HepG2 (cell line): ENCODE measurements around the gene SPACDR. TPM values are rescaled to one million over a fixed set of nuclear protein-coding genes. Genes with fewer than 3 reads are reported as not detected.

Source experiments
- CEBPB ChIP-seq: IDR thresholded peaks from 2 replicates; pipeline ENCODE4 v1.6.1; 2011; ENCODE audit warnings: low read depth, low read length, improper control_type of control experiment, borderline replicate concordance
- MEF2D ChIP-seq: sonication (generic); formaldehyde crosslinking; IDR thresholded peaks from 2 replicates; pipeline ENCODE4 v1.5.1; 2020; ENCODE audit warnings: mild to moderate bottlenecking, missing genetic modification reagents
- SP2 ChIP-seq: sonication (generic); formaldehyde crosslinking; IDR thresholded peaks from 2 replicates; pipeline ENCODE4 v1.5.1; 2020; ENCODE audit warnings: mild to moderate bottlenecking, missing genetic modification reagents
- SP4 ChIP-seq: sonication (generic); formaldehyde crosslinking; IDR thresholded peaks from 2 replicates; pipeline ENCODE4 v1.8.1; 2023; ENCODE audit warnings: mild to moderate bottlenecking, missing genetic modification reagents
- TBX2 ChIP-seq: sonication (generic); formaldehyde crosslinking; IDR thresholded peaks from 2 replicates; pipeline ENCODE4 v1.5.0; 2020; ENCODE audit warnings: missing genetic modification reagents, mild to moderate bottlenecking, borderline replicate concordance
- ZNF773 ChIP-seq: sonication (generic); formaldehyde crosslinking; IDR thresholded peaks from 2 replicates; pipeline ENCODE4 v1.4.0; 2020; ENCODE audit warnings: missing genetic modification reagents, borderline replicate concordance
- polyA plus RNA-seq, 8 experiments: library from polyadenylated mRNA; depleted of rRNA in 3 of 8; stranded (reverse) in 7 of 8; unstranded in 1 of 8; fragments of >200 nt; fragmentation: Illumina TruSeq in 4 of 8; extraction: Trizol in 4 of 8; gene quantifications; 2 replicates each; pipeline versions ENCODE4 v1.2.1 to v1.2.3, GENCODE V29; 2011 to 2016; ENCODE audit warnings: low read depth in 4 of 8, missing spikeins in 1 of 8, mixed read lengths in 1 of 8; ENCODE audit not compliant: insufficient read depth in 1 of 8
- total RNA-seq, 5 experiments: library from RNA; depleted of rRNA; stranded (reverse); fragments of >200 nt; fragmentation: Illumina TruSeq; extraction: Trizol; gene quantifications; 2 replicates each; pipeline ENCODE4 v1.2.3, GENCODE V29; 2016; ENCODE audit warnings: low read depth in 1 of 5
- TF ChIP-seq, protein P1 (sequence below): sonication (generic); formaldehyde crosslinking; IDR thresholded peaks from 2 replicates; pipeline ENCODE4 v1.4.0; 2020; ENCODE audit warnings: missing genetic modification reagents
- TF ChIP-seq, protein P2 (sequence below): sonication (generic); formaldehyde crosslinking; IDR thresholded peaks from 2 replicates; pipeline ENCODE4 v1.5.0; 2020; ENCODE audit warnings: missing genetic modification reagents
- TF ChIP-seq, protein P3 (sequence below): sonication (generic); formaldehyde crosslinking; IDR thresholded peaks from 2 replicates; pipeline ENCODE4 v1.4.0; 2020; ENCODE audit warnings: mild to moderate bottlenecking, missing genetic modification reagents
- TF ChIP-seq, protein P4 (sequence below): sonication (generic); formaldehyde crosslinking; IDR thresholded peaks from 2 replicates; pipeline ENCODE4 v1.4.0; 2020; ENCODE audit warnings: missing genetic modification reagents, borderline replicate concordance
- TF ChIP-seq, protein P5 (sequence below): sonication (generic); formaldehyde crosslinking; IDR thresholded peaks from 2 replicates; pipeline ENCODE4 v1.5.1; 2020; ENCODE audit warnings: missing genetic modification reagents, mild to moderate bottlenecking, borderline replicate concordance
- TF ChIP-seq, protein P6 (sequence below): sonication (generic); formaldehyde crosslinking; IDR thresholded peaks from 2 replicates; pipeline ENCODE4 v1.5.0; 2020; ENCODE audit warnings: mild to moderate bottlenecking, missing genetic modification reagents

SPACDR gene
- total and polyA plus RNA-seq, 2 of the 13 experiments (the other 11 are each of a cell fraction or from before 2014, with no cell fraction given), result 0.41 TPM; not detected in 1

DNA sequence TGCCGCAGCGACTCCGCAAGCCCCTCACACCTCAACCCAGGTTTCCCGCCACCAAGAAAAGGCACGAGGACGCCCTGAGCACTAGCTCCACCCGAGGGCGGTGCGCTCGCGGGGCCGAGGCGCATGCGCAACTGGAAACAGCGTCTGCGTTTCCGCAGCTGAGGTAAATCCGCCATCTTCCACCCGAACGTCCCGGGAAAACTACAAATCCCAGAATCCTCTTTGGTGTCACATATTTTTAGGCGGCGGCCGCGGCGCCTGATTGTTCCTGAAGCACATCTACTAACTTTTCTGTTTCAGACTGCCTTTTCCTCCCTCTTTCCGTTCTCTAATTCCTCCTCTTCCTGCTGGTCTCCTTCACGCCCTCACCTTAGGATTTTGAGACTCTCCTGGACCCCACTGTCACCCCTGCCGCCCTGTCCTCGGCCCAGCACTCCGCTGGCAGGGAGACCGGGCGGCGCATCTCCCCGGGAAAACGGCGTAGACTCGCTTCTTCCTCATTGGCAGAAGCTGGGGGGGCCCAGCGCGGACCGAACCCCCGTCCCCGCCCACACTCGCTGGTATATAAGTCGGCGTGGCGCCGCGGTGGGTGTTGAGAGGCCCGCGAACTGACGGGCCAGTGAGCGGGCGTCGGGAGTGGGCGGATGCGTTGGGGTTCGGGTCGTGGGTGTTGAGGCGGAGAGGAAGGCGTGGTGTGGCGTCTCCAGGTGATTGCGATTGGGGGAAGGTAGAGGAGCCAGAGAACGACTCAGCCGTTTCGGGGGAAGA, 35.7 kb downstream of the SPACDR start, which contains the start of gene ZCWPW1 (continued):
- TF ChIP-seq TBX2 (CRISPR knock-in tag) (0 out of 2 replicates have a peak, but pooled peaks have one; percentile 45), CEBPB (no peak), SP4 (CRISPR knock-in tag) (peak; percentile 61), SP2 (peak; percentile 36; the same call in 1 of the 2 replicates), MEF2D (no peak; the same call in none of the 2 replicates), ZNF773 (peak; percentile 65; the same call in 1 of the 2 replicates)
- TF ChIP-seq, protein P1, sequence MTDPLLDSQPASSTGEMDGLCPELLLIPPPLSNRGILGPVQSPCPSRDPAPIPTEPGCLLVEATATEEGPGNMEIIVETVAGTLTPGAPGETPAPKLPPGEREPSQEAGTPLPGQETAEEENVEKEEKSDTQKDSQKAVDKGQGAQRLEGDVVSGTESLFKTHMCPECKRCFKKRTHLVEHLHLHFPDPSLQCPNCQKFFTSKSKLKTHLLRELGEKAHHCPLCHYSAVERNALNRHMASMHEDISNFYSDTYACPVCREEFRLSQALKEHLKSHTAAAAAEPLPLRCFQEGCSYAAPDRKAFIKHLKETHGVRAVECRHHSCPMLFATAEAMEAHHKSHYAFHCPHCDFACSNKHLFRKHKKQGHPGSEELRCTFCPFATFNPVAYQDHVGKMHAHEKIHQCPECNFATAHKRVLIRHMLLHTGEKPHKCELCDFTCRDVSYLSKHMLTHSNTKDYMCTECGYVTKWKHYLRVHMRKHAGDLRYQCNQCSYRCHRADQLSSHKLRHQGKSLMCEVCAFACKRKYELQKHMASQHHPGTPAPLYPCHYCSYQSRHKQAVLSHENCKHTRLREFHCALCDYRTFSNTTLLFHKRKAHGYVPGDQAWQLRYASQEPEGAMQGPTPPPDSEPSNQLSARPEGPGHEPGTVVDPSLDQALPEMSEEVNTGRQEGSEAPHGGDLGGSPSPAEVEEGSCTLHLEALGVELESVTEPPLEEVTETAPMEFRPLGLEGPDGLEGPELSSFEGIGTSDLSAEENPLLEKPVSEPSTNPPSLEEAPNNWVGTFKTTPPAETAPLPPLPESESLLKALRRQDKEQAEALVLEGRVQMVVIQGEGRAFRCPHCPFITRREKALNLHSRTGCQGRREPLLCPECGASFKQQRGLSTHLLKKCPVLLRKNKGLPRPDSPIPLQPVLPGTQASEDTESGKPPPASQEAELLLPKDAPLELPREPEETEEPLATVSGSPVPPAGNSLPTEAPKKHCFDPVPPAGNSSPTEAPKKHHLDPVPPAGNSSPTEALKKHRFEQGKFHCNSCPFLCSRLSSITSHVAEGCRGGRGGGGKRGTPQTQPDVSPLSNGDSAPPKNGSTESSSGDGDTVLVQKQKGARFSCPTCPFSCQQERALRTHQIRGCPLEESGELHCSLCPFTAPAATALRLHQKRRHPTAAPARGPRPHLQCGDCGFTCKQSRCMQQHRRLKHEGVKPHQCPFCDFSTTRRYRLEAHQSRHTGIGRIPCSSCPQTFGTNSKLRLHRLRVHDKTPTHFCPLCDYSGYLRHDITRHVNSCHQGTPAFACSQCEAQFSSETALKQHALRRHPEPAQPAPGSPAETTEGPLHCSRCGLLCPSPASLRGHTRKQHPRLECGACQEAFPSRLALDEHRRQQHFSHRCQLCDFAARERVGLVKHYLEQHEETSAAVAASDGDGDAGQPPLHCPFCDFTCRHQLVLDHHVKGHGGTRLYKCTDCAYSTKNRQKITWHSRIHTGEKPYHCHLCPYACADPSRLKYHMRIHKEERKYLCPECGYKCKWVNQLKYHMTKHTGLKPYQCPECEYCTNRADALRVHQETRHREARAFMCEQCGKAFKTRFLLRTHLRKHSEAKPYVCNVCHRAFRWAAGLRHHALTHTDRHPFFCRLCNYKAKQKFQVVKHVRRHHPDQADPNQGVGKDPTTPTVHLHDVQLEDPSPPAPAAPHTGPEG (CRISPR knock-in tag), result 0 out of 2 replicates have a peak, but pooled peaks have one; percentile 20
- TF ChIP-seq, protein P2, sequence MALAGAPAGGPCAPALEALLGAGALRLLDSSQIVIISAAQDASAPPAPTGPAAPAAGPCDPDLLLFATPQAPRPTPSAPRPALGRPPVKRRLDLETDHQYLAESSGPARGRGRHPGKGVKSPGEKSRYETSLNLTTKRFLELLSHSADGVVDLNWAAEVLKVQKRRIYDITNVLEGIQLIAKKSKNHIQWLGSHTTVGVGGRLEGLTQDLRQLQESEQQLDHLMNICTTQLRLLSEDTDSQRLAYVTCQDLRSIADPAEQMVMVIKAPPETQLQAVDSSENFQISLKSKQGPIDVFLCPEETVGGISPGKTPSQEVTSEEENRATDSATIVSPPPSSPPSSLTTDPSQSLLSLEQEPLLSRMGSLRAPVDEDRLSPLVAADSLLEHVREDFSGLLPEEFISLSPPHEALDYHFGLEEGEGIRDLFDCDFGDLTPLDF (CRISPR knock-in tag), result no peak
- TF ChIP-seq, protein P3, sequence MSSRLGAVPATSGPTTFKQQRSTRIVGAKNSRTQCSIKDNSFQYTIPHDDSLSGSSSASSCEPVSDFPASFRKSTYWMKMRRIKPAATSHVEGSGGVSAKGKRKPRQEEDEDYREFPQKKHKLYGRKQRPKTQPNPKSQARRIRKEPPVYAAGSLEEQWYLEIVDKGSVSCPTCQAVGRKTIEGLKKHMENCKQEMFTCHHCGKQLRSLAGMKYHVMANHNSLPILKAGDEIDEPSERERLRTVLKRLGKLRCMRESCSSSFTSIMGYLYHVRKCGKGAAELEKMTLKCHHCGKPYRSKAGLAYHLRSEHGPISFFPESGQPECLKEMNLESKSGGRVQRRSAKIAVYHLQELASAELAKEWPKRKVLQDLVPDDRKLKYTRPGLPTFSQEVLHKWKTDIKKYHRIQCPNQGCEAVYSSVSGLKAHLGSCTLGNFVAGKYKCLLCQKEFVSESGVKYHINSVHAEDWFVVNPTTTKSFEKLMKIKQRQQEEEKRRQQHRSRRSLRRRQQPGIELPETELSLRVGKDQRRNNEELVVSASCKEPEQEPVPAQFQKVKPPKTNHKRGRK (CRISPR knock-in tag), result 0 out of 2 replicates have a peak, but pooled peaks have one; percentile 47
- TF ChIP-seq, protein P4, sequence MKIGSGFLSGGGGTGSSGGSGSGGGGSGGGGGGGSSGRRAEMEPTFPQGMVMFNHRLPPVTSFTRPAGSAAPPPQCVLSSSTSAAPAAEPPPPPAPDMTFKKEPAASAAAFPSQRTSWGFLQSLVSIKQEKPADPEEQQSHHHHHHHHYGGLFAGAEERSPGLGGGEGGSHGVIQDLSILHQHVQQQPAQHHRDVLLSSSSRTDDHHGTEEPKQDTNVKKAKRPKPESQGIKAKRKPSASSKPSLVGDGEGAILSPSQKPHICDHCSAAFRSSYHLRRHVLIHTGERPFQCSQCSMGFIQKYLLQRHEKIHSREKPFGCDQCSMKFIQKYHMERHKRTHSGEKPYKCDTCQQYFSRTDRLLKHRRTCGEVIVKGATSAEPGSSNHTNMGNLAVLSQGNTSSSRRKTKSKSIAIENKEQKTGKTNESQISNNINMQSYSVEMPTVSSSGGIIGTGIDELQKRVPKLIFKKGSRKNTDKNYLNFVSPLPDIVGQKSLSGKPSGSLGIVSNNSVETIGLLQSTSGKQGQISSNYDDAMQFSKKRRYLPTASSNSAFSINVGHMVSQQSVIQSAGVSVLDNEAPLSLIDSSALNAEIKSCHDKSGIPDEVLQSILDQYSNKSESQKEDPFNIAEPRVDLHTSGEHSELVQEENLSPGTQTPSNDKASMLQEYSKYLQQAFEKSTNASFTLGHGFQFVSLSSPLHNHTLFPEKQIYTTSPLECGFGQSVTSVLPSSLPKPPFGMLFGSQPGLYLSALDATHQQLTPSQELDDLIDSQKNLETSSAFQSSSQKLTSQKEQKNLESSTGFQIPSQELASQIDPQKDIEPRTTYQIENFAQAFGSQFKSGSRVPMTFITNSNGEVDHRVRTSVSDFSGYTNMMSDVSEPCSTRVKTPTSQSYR, result peak; percentile 68; the same call in 1 of the 2 replicates
- TF ChIP-seq, protein P5, sequence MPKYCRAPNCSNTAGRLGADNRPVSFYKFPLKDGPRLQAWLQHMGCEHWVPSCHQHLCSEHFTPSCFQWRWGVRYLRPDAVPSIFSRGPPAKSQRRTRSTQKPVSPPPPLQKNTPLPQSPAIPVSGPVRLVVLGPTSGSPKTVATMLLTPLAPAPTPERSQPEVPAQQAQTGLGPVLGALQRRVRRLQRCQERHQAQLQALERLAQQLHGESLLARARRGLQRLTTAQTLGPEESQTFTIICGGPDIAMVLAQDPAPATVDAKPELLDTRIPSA (CRISPR knock-in tag), result peak; percentile 7; the same call in 1 of the 2 replicates
- TF ChIP-seq, protein P6, sequence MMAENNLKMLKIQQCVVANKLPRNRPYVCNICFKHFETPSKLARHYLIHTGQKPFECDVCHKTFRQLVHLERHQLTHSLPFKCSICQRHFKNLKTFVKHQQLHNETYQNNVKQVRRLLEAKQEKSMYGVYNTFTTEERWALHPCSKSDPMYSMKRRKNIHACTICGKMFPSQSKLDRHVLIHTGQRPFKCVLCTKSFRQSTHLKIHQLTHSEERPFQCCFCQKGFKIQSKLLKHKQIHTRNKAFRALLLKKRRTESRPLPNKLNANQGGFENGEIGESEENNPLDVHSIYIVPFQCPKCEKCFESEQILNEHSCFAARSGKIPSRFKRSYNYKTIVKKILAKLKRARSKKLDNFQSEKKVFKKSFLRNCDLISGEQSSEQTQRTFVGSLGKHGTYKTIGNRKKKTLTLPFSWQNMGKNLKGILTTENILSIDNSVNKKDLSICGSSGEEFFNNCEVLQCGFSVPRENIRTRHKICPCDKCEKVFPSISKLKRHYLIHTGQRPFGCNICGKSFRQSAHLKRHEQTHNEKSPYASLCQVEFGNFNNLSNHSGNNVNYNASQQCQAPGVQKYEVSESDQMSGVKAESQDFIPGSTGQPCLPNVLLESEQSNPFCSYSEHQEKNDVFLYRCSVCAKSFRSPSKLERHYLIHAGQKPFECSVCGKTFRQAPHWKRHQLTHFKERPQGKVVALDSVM (CRISPR knock-in tag), result no peak
